Ishikawa (cell line): ENCODE data around the gene COPB1.

Source experiments
- CREB1 ChIP-seq: IDR thresholded peaks from 2 replicates; pipeline ENCODE4 v1.6.1; 2012; ENCODE audit warnings: low read depth
- EP300 ChIP-seq: IDR thresholded peaks from 2 replicates; pipeline ENCODE4 v1.6.1; 2012; ENCODE audit warnings: borderline replicate concordance
- RAD21 ChIP-seq: IDR thresholded peaks from 2 replicates; pipeline ENCODE4 v1.6.1; 2012; ENCODE audit warnings: low read depth
- REST ChIP-seq: IDR thresholded peaks from 2 replicates; pipeline ENCODE4 v1.6.1; 2012; ENCODE audit warnings: low read depth, mild to moderate bottlenecking
- TCF12 ChIP-seq: IDR thresholded peaks from 2 replicates; pipeline ENCODE4 v1.6.1; 2012; ENCODE audit warnings: low read depth
- TEAD4 ChIP-seq: IDR thresholded peaks from 2 replicates; pipeline ENCODE4 v1.6.1; 2012
- YY1 ChIP-seq: IDR thresholded peaks from 2 replicates; pipeline ENCODE4 v1.6.1; 2012; ENCODE audit warnings: low read depth

- TF ChIP-seq REST (no peak), RAD21 (no peak), YY1 (no peak; the same call in 1 of the 2 replicates), CREB1 (peak; percentile 48; the same call in 1 of the 2 replicates), EP300 (no peak), TEAD4 (0 out of 2 replicates have a peak, but pooled peaks have one; percentile 3), TCF12 (peak; percentile 44)
Measured at GRCh38 chr11:14499560-14500180, at the start of gene COPB1.
